PC-9 (cell line): Measurements from ENCODE around the gene SMG6. TPM values are rescaled to one million over a fixed set of nuclear protein-coding genes. Genes with fewer than 3 reads are reported as not detected.
A peak's percentile ranks its signal among the peaks of the same experiment; 100 is the strongest.

Experiments
- BruUV-seq: library from RNA; stranded (reverse); fragments of 400-500 nt; replicated peaks from 2 replicates; lab custom pipeline; 2021; lab: Mats Ljungman, UMichigan
- CTCF ChIA-PET: fragments of 300-600 bp; sonication (Branson Sonifier 250); formaldehyde crosslinking; loops from one replicate; lab custom pipeline; 2022; ENCODE audit warnings: antibody characterized with exemption; lab: Charles Lee
- POLR2A ChIA-PET: fragments of 300-600 bp; sonication (Branson Sonifier 250); formaldehyde crosslinking; loops from one replicate; lab custom pipeline; 2022; ENCODE audit warnings: antibody characterized with exemption; ENCODE audit not compliant: unreplicated experiment; lab: Charles Lee
- DNase-seq, 2 experiments: peaks; one replicate each; pipeline versions ENCODE4 v3.0.0 to v3.0.0-alpha.2; 2015 to 2022; ENCODE audit warnings: mixed read lengths in 1 of 2
- H2AFZ ChIP-seq: fragments of 200-600 bp; sonication (generic); 2 replicates; pipeline ENCODE4 v1.8.1; 2017; ENCODE audit warnings: antibody characterized with exemption
- H3F3A ChIP-seq: fragments of 200-600 bp; sonication (generic); 2 replicates; pipeline ENCODE4 v1.8.1; 2017; ENCODE audit warnings: antibody characterized with exemption, mild to moderate bottlenecking, low read depth; ENCODE audit not compliant: insufficient read depth
- H3K27ac ChIP-seq: fragments of 200-600 bp; sonication (generic); 2 replicates; pipeline ENCODE4 v1.6.1; 2016; ENCODE audit warnings: mixed run types
- H3K27me3 ChIP-seq: fragments of 200-600 bp; sonication (generic); 2 replicates; pipeline ENCODE4 v1.6.1; 2016; ENCODE audit warnings: low read depth, mixed run types; ENCODE audit not compliant: insufficient read depth
- H3K36me3 ChIP-seq: fragments of 200-600 bp; sonication (generic); 2 replicates; pipeline ENCODE4 v1.6.1; 2016; ENCODE audit warnings: low read depth, mixed run types
- H3K4me1 ChIP-seq: fragments of 200-600 bp; sonication (generic); replicated peaks from 2 replicates; pipeline ENCODE4 v1.6.1; 2016; ENCODE audit warnings: mixed run types; ENCODE audit not compliant: insufficient read depth
- H3K4me2 ChIP-seq: fragments of 200-600 bp; sonication (generic); 2 replicates; pipeline ENCODE4 v1.6.1; 2017; ENCODE audit warnings: mixed run types
- H3K4me3 ChIP-seq: fragments of 200-600 bp; sonication (generic); 2 replicates; pipeline ENCODE4 v1.6.1; 2016; ENCODE audit warnings: mixed run types
- H3K79me2 ChIP-seq: fragments of 200-600 bp; sonication (generic); 2 replicates; pipeline ENCODE4 v1.6.1; 2017; ENCODE audit warnings: low read depth, mixed run types
- H3K9me2 ChIP-seq: fragments of 200-600 bp; sonication (generic); 2 replicates; pipeline ENCODE4 v1.8.1; 2017; ENCODE audit warnings: mild to moderate bottlenecking; ENCODE audit not compliant: insufficient read depth
- H3K9me3 ChIP-seq: fragments of 200-600 bp; sonication (generic); 2 replicates; pipeline ENCODE4 v1.8.1; 2016; ENCODE audit warnings: low read depth; ENCODE audit not compliant: insufficient read depth
- H4K20me1 ChIP-seq: fragments of 200-600 bp; sonication (generic); 2 replicates; pipeline ENCODE4 v1.8.1; 2017; ENCODE audit not compliant: insufficient read depth
- CTCF ChIP-seq: fragments of 200-600 bp; sonication (generic); conservative IDR thresholded peaks from 2 replicates; pipeline ENCODE4 v1.6.1; 2017; ENCODE audit warnings: mixed run types, antibody characterized with exemption, mild to moderate bottlenecking, moderate library complexity
- EZH2 ChIP-seq: fragments of 200-600 bp; sonication (generic); IDR thresholded peaks from 2 replicates; pipeline ENCODE4 v1.8.0; 2017; ENCODE audit warnings: antibody characterized with exemption, low read depth
- intact Hi-C: fragments of 100-400 bp; cut with micrococcal nuclease; formaldehyde crosslinking; loops from one replicate; pipeline ENCODE4 v1.10.0; 2022; ENCODE audit not compliant: unreplicated experiment
- total RNA-seq: library from RNA; stranded (reverse); gene quantifications from 2 replicates; pipeline ENCODE4 v1.2.3, GENCODE V29; 2021

Gene SMG6
- total RNA-seq, 1 experiment from 2014 or later: 43.1 TPM

GRCh38 chr17:2060385-2060658, 243.3 kb downstream of the SMG6 start:
- H3K27ac ChIP-seq: no peak overlapping the region
- intact Hi-C loops: no loop called here
- BruUV-seq: no TSS peak

GRCh38 chr17:2059547-2060384, 243.8 kb downstream of the SMG6 start:
- H3F3A ChIP-seq: peaks cover 7% of the 10 kb centered on the region; the same call in 1 of the 2 replicates
- no peaks in the 10 kb centered on the region for H3K36me3 ChIP-seq
- ChIA-PET CTCF (interaction anchor here (0.7 kb wide), 1 partner anchor 255 kb away, joined by 3 read pairs; no protein-coding TSS in a partner anchor), POLR2A (interaction anchor here (0.7 kb wide), 1 partner anchor 141 kb away, joined by 4 read pairs; no protein-coding TSS in a partner anchor)
- no peak overlapping the region for H3K4me3 ChIP-seq
- no peaks in the 10 kb centered on the region for H3K27me3 ChIP-seq
- no peak overlapping the region for H2AFZ ChIP-seq
- BruUV-seq: no TSS peak
- H3K4me1 ChIP-seq: no peaks in the 10 kb centered on the region
- H3K9me2 ChIP-seq: no peaks in the 10 kb centered on the region
- TF ChIP-seq CTCF: no peak
- no peak for TF ChIP-seq EZH2
- intact Hi-C loops: no loop called here
- no peak for DNase-seq
- H3K79me2 ChIP-seq: no peaks in the 10 kb centered on the region
- H3K4me2 ChIP-seq: no peak overlapping the region
- H3K27ac ChIP-seq: no peak overlapping the region
- no peaks in the 10 kb centered on the region; the same call in 1 of the 2 replicates for H4K20me1 ChIP-seq
- no peaks in the 10 kb centered on the region for H3K9me3 ChIP-seq

More at GRCh38 chr17:2060385-2060658, 243.3 kb downstream of the SMG6 start:
- Histone ChIP-seq H3F3A (peaks cover 7% of the 10 kb centered on the region; the same call in 1 of the 2 replicates), H3K9me3 (no peaks in the 10 kb centered on the region), H3K4me2 (no peak overlapping the region), H3K36me3 (no peaks in the 10 kb centered on the region), H3K4me1 (no peaks in the 10 kb centered on the region), H4K20me1 (no peaks in the 10 kb centered on the region; the same call in 1 of the 2 replicates), H3K4me3 (no peak overlapping the region), H2AFZ (no peak overlapping the region), H3K27me3 (no peaks in the 10 kb centered on the region), H3K9me2 (no peaks in the 10 kb centered on the region), H3K79me2 (no peaks in the 10 kb centered on the region)
- no peak for DNase-seq
- ChIA-PET CTCF (no interaction called here), POLR2A (no interaction called here)
- TF ChIP-seq EZH2: no peak
- no peak for TF ChIP-seq CTCF

GRCh38 chr17:2058586-2059546, 244.7 kb downstream of the SMG6 start:
- no peak overlapping the region for H2AFZ ChIP-seq
- ChIA-PET CTCF (interaction anchor here (0.7 kb wide), 1 partner anchor 256 kb away, joined by 3 read pairs; no protein-coding TSS in a partner anchor), POLR2A (no interaction called here)
- no peak for TF ChIP-seq EZH2
- peak; percentile 31 for TF ChIP-seq CTCF
- H4K20me1 ChIP-seq: no peaks in the 10 kb centered on the region; the same call in 1 of the 2 replicates
- peaks cover 4% of the 10 kb centered on the region; the same call in 1 of the 2 replicates for H3F3A ChIP-seq
- DNase-seq: no peak
- no peak overlapping the region for H3K27ac ChIP-seq
- no peaks in the 10 kb centered on the region for H3K9me3 ChIP-seq
- BruUV-seq: no TSS peak
- intact Hi-C loops: no loop called here
- no peak overlapping the region for H3K4me2 ChIP-seq
- H3K79me2 ChIP-seq: no peaks in the 10 kb centered on the region
- H3K36me3 ChIP-seq: no peaks in the 10 kb centered on the region
- peaks cover 7% of the 10 kb centered on the region; the same call in 1 of the 2 replicates for H3K4me1 ChIP-seq
- H3K9me2 ChIP-seq: no peaks in the 10 kb centered on the region
- no peaks in the 10 kb centered on the region for H3K27me3 ChIP-seq
- no peak overlapping the region for H3K4me3 ChIP-seq
